GM21619 (cell line): ENCODE data around the gene ZNF195.
"Not testable (repeated sequence)": the region's sequence is repeated elsewhere in the genome, so short reads cannot be mapped to it uniquely, and the experiment has no call there.

ENCODE experiments used
- ATAC-seq: cut with Tn5 transposase; IDR thresholded peaks from one replicate; pipeline ENCODE4 v1.9.1; 2021; ENCODE audit not compliant: unreplicated experiment

The ZNF195 gene

DNA sequence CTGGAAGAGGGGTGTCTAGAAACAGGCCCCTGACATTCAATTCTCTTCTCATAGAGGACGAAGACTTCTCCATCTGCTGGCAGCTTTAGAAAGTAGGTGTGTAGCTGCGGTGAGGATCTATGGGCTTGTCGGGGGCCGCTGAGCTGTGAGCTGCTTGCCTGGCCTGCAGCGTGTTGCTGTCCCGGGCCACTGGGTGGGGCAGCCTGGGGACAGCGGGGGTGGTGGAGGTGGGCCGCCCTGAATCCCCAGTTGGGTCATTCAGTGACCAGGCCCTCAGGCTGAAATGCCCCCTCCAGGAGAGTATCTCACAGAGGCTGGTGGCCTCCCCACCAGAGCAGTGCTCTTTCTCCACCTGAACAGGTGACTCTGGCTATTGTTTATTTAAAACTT is 23.9 kb upstream of the ZNF195 start:
- not testable (repeated sequence) for ATAC-seq

DNA sequence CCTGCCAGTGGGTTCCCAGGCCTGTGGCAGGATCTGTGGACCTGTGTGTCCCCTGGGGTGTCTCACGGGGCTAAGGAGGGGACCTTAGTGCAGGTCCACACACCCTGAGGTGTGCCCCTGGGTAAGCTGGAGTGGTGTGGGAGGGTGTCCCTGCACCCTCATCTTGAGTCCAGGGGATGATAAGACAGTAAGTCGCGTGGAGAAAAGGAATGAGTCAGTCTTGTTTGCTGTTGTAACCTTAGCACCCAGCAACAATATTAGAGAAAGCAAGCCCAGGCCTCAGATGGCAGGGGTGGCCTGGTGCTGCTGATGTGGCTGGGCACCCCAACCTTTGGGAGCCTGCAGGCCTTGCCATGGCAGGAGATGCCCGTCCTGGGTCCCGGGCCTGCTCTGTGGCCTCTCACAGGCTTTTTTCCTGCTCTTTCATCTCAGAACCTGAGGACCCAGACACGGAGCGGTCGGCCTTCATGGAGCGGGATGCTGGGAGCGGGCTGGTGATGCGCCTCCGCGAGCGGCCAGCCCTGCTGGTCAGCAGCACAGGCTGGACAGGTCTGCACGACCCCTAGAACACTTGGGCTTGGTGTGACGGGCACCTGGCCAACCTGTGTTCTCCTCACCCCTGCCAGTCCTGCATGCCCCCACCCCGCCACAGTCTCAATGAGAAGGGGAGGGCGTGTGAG is 23.4 kb upstream of the ZNF195 start:
- ATAC-seq, result not testable (repeated sequence)

DNA sequence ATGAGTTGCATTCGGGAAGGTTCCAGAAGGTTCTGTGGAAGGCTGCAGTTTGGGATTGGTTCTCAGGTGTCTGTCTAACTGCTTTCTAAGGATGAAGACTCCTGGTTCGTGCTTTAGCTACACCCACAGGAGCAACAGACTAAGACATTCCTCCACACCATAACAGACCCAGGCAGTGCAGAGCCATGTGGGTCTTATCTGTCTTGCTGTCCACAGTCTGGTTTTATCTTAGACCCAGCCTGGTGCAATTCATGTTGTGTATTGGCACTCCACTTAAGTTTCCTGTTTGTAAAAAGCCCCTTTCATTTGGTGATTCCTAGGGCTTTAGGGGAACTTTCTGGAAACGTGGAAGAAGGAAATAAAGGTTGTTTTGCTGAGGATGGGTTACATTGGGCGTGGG is 22.1 kb upstream of the ZNF195 start:
- not testable (repeated sequence) for ATAC-seq

DNA sequence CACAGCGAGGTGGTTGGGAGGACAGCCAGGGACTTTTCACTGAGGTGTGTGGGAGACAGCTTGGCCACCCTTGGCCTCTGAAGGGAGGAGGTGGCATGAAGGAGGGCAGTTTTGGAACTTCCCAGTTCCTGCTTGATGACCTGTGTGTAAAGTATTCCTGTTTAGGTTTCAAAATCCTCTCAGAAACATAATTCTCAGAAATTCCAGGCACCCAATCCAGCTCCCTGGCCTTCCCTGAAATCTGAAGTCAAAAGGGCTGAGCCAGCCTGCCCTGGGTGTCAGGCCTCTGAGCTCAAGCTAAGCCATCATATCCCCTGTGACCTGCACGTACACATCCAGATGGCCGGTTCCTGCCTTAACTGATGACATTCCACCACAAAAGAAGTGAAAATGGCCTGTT is 19.6 kb upstream of the ZNF195 start:
- not testable (repeated sequence) for ATAC-seq

DNA sequence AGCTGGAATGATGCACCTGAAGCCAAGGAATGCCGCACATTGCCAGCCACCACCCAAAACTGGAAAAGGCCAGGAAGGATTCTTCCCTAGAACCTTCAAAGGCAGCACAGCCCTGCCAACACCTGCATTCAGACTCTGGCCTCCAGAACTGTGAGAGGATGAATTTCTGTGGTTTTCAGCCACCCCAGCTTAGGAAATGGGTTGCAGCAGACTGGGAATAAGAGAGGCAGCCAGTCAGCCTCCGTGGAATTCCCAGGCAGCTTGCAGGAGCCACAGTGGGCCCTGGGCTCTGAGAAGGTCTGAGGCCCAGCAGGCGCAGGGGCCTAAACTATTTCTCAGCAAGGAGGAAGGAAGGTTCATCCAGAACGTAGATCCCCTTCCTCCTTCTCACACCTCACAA is 19.2 kb upstream of the ZNF195 start:
- ATAC-seq, result not testable (repeated sequence)

DNA sequence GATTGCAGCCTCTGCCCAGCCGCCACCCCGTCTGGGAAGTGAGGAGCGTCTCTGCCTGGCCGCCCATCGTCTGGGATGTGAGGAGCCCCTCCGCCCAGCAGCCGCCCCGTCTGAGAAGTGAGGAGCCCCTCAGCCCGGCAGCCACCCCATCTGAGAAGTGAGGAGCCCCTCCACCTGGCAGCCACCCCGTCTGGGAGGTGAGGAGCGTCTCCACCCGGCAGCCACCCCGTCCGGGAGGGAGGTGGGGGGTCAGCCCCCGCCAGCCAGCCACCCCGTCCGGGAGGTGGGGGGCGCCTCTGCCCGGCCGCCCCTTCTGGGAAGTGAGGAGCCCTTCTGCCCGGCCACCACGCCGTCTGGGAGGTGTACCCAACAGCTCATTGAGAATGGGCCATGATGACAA is 18.3 kb upstream of the ZNF195 start:
- ATAC-seq, result not testable (repeated sequence)

DNA sequence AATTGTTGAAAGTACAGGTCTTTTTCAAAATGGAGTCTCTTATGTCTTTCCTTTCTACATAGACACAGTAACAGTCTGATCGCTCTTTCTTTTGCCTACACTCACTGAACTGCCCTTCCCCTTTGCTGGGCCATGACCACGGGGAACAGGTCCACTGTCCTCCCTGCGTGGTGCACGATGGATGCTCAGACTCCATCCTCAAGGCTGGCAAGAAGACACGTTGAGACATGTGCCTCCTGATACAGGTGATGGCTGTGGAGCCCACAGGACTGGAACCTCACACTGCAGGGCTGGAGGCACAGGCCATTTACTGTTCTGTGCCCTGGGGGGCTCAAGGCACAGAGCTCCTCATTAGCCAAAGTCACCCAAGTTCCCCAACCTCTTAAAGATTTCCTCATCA is 16.5 kb upstream of the ZNF195 start:
- ATAC-seq, result not testable (repeated sequence)

DNA sequence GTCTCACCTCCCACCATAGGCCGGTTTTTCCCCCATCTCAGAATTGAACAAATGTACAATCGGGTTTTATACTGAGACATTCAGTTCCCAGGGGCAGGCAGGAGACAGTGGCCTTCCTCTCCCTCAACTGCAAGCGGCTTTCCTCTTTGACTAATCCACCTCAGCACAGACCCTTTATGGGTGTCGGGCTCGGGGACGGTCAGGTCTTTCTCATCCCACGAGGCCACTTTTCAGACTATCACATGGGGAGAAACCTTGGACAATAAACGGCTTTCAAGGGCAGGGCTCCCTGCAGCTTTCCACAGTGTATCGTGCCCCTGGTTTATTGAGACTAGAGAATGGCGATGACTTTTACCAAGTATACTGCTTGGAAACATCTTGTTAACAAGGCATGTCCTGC is 16.0 kb upstream of the ZNF195 start:
- ATAC-seq, result not testable (repeated sequence)

DNA sequence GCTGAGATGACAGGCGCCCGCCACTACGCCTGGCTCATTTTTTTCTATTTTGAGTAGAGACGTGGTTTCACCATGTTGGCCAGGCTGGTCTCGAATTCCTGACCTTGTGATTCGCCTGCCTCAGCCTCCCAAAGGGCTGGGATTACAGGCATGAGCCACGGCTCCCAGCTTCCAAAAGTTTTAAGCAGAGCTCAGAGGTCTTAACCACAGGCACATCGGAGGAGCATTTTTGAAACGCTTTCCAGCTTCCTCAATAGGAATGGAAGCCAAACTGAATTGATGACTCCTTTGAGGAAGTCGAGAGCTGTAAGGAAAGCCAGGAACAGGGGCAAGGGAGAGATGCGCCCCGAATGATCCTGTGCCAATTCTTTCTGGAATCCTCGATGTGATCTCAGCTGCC is 14.5 kb upstream of the ZNF195 start:
- not testable (repeated sequence) for ATAC-seq

DNA sequence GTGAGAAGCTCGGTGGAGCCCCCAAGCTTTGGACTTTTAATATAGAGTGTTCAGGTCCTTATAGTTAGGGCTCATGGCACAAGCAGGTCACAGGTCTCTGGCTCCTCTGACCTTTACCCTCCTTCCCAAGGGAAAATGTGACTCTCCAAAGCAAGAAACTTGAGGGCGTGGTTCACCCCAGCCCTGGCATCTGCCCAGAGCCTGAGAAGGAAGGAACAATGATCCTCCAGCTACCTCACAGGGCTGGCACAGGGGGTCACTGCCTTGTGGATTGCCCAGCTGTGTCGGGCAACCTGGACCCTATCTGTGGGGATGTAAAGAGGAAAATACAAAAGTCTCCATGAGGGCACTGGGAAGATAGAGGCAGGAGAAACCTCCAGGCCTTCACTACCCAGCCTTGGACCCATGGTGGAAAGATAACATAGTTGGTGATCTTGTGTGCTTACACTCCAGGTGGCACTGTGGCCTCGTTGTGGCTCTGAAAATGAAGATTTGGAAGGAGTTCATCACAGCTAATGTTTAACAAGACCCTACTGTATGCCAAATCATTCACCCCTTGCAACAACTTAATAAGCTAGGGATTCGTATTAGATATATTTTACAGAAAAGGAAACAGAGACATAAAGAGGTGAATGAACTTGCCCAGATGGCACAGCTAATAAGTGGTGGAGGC is 3.8 kb upstream of the ZNF195 start:
- no peak for ATAC-seq

DNA sequence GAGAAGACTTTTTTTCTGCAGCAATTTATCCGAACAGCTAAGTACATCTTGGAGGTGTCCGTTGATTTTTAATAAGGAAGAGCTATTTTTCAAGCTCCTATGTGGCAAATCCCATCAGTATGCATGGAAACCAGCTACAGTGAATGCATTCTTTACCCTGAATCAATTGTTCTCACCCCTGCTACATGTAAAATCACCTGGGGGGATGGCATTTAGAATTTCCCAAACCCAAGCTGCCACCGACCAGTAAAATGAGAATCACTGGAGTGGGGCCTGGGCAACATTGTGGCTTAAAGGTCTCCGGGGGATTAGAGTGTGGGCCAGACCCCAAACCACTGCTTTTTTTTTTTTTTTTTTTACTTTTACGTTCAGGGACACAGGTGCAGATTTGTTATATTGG is 2.8 kb upstream of the ZNF195 start:
- no peak for ATAC-seq

DNA sequence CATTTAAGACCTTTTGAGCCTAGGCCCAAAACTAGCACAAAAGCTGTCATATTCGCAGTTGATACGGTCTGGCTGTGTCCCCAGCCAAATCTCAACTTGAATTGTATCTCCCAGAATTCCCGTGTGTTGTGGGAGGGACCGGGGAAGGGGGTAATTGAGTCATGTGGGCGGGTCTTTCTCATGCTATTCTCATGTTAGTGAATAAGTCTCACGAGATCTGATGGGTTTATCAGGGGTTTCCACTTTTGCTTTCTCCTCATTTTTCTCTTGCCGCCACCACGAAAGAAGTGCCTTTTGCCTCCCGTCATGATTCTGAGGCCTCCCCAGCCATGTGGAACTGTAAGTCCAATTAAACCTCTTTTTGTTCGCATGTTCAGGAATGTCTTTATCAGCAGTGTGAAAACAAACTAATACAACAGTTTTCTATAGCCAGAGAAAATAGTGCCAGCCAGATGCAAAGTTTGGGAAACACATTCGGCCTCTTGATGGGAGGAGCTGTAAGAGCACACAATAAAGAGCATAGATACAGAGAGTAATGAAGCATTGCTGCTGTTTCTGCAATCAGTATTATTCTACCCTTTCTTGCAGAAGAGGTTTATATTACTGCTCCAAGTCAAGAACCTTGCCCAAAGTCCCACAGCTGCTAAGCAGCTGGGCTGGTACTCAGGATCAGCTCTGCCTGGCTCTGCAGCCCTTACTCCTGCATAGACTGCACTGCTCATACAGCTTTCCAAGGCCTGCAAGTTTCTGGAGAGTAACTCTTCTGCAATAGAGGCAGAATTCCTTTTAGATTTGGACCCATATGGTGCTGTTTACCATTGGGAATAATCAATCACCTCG is 2.0 kb upstream of the ZNF195 start:
- no peak for ATAC-seq

DNA sequence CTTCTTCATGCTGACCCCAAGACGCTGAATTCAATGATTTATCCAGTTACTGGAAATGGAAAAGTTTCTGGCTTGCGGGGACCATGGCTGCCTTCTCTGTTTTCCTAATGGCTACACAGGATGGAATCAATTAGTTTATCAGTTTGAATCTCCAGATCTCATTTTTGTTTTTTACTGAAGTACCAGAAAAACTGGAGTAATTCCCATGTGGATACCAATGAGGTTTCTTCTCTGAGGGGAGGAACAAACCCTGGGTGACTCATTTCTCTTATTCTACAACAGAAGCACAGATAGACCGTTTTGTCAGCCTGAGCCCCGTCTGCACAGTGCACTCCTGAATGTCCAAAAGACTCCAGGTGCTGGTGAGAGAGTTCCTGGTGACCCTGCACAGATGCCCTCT is 3.4 kb downstream of the ZNF195 start:
- no peak for ATAC-seq

DNA sequence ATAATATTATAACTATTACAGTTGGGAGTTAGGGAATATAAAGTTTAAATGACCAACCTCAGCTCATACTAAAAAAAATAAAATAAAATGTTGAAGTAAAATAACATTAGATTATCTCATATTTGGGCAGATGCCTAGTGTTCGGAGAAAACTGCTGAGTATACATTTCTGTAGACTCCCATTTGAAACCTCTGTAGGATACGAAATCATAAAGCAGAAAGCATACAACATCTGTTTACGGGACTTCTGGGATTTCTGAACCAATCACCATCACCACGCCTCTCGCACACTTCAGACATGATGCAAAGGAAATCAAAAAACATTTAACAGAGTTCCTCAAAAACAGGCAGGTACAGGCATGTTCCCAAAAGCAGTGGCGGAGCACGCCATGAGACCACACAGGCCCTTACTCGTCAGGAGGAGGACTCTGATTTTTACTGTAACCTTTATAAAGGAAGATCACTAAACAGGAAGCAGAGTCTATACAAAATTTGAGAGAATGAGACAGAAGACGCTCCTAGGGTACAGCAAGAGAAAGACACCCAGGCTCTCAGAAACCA is 8.6 kb downstream of the ZNF195 start:
- no peak for ATAC-seq

DNA sequence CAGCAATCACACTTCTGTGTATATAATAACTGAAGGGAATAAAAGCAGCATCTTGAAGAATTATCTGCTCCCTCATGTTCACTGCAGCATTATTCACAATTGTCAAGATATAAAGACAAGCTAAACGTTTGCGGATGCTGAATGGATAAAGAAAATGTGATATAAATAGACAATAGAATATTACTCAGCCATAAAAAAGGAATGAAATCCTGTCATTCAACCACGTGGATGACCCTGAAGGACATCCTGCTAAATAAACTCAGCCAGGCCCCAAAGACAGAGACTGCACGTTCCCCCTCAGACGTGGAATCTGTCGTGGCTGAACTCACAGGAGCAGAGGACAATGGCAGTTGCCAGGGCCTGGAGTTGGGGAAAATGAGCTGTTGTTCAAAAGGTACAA is 9.6 kb downstream of the ZNF195 start:
- ATAC-seq, result no peak

DNA sequence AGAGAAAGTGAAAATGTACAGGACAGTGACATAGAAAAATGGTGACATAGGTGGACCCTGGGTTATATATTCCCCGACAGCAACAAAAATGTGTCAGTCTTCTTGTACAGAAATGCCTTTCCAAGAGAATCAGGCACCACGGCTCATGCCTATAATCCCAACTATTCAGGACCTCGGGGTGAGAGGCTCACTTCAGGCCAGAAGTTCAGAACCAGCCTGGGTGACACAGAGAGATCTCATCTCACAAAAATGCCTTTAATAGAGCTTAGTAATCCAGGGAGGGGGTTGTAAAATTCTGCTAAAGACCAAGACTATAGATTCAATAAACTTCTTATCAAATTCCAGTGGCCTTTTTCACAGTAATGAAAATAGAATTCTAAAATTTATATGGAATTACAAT is 10.7 kb downstream of the ZNF195 start:
- ATAC-seq, result no peak

DNA sequence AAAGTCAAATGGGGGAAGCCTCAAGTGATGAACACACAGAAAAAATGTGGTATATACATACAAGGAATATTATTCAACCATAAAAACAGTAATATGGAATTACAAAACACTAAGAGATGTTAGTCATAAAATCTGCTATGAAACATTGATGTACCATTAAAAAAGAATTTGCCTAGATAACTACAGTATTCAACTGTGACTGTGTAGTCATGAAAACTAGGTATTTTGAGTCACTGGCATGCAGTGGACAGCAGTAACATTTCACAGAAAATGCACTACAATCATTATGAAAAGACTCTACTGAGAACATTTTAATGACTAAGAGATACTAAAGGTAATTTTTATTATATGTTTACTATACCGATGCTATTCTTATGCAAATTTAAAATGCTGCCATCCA is 11.7 kb downstream of the ZNF195 start:
- ATAC-seq, result no peak

DNA sequence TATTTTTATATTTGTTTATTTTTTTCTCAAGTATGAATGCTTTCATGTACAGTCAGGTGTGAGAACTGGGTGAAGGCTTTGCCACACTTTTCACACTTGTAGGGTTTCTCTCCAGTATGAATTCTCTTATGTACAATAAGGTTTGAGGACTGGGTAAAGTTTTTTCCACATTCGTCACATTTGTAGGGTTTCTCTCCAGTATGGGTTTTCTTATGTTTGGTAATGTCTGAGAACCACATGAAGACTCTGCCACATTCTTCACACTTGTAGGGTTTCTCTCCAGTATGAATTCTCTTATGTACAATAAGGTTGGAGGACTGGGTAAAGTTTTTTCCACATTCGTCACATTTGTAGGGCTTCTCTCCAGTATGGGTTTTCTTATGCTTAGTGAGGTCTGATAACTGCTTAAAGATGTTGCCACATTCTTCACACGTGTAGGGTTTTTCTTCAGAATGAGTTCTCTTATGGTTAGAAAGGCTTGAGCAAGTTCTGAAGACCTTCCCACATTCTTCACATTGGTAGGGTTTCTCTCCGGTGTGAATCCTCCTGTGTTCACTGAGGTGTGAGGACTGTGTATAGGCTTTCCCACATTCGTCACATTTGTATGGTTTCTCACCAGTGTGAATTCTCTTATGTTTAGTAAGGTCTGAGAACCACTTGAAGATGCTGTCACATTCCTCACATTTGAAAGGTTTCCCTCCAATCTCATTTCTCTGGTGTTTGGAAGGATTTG is 19.7 kb downstream of the ZNF195 start:
- no peak for ATAC-seq

DNA sequence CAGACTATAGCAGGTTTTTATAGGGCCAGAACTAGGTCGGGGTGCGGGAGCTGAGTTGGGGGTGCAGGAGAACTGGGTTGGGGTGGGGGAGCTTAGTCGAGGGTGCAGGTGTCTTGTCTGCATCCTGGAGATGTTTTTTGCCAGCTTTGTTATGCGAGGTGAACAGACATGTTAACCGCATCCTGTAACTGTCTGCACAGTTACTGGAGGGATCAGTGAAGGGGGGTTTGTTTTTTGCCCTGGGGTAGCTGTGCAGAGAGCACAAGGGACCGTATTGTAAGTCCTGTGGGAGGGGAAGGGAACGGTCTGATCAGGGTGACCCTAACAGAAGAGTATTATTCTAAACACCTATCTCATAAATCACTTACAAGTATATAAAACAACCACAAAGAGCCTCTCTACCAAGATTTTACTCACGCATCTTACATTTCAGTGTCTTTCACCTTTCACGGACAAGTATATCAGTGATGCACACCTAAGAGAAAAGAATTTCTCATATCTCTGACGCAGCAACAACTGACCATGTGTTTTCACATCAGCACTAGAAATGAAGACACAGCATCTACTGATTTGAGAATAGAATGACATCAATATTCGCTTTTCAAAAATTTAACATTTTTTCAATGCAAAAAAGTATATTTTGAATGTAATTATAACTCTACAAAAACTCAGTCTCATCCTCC is 20.8 kb downstream of the ZNF195 start:
- ATAC-seq, result no peak

DNA sequence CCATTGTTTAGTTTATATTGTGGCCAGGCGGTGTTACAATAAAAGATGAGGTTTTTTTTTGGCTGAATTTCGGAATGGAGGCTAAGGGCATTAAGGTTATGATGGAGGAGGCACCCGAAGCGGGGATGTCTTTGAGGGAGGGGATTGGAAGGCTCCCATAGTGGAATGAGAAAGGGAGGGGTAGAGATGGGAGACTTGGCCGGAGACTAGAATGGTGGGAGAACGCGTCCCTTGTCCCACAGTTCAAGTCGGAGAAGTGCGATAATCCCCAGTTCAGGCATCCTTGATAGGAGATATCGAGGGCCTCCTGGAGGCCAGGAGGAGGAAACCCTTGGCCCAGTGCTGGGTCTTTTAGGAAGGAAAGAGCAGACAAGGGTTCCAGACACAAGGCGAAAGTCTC is 21.6 kb downstream of the ZNF195 start:
- no peak for ATAC-seq
